ENCODE results near the gene MICB. TPM values are rescaled to one million over a fixed set of nuclear protein-coding genes. Genes with fewer than 3 reads are reported as not detected.
"Not testable (repeated sequence)": the region's sequence is repeated elsewhere in the genome, so short reads cannot be mapped to it uniquely, and the experiment has no call there.

The MICB gene
- total and polyA plus RNA-seq, 4 donors: 3.8 to 10.2 (median 7.4) TPM

DNA sequence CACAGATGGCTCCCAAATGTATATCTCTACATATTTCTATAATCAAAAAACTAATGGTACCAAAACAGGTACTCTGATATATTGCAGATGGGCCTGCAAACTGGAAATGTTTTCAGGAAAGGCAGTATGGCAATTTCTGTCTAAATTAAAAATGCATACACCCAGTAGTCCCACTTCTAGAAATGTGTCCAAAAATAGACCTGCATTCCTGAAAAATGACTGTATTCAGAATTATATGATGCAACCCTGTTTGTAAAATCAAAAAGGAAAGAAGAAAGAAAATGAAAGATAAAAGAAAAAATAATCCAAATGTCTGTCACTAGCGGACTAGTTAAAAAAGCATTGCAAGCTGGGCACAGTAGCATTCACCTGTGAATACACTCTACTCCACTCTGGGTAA is 12.9 kb upstream of the MICB start:
- Histone ChIP-seq H3K27me3 (ENCODE audit: control insufficient read depth in 3 of 3, insufficient read depth in 3 of 3, low read length in 2 of 3) (peaks cover 0 to 16% (median 0%) of the 10 kb centered on the region in 3 donors), H3K4me1 (ENCODE audit: control insufficient read depth in 5 of 5, insufficient read depth in 5 of 5, low read length in 5 of 5) (no peaks in the 10 kb centered on the region)

DNA sequence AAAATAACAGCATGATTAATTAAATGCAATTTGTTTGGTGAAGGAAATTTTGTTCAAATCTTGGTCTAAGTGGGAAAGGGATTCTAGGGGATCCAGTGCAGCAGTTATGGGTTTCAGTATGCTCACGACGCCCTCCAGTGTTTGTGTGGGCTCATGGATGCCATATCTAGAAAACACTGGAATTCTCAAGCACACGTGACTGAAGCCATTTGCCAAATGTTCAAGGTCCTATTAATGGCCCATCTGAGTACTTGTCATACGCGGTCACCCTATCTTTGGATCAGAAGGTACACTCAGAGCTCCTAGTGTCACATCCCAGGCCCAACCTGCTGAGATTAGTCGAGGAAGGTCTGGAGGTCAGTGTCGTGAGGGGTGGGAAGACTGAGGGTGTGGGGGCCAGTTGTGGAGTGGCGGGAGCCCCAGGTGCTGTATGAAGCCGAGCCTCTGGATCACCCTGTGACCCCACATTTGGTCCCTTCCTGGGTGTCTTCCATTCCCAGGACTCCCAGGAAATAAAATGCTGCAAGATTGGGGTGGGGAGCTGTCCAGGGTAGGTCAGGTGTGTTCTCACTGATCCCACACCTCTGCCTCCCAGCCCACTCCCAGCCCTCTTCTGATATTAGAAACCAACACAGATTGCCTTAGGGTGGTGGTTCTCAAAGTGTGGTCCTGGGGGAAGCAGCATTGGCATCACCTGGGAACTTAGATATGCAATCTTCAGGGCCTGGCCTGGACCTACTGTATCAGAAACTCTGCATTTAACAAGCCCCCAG is 11.7 kb upstream of the MICB start:
- not testable (repeated sequence) for H3K4me3 ChIP-seq; H3K9ac ChIP-seq (ENCODE audit: insufficient read depth in 1 of 2, low read length in 2 of 2); H3K27ac ChIP-seq (ENCODE audit: low read depth in 1 of 2, low read length in 1 of 2); H3K9me3 ChIP-seq (ENCODE audit: control insufficient read depth in 4 of 4, insufficient read depth in 3 of 4, low read length in 3 of 4); H3K4me1 ChIP-seq (ENCODE audit: control insufficient read depth in 5 of 5, insufficient read depth in 5 of 5, low read length in 5 of 5); DNase-seq; H3K36me3 ChIP-seq (ENCODE audit: control insufficient read depth in 4 of 4, insufficient read depth in 4 of 4, low read length in 4 of 4)
- peaks cover 0 to 22% (median 0%) of the 10 kb centered on the region in 3 donors for H3K27me3 ChIP-seq (ENCODE audit: control insufficient read depth in 3 of 3, insufficient read depth in 3 of 3, low read length in 2 of 3)
- peak; percentile 58 for ATAC-seq (ENCODE audit: insufficient read depth, low FRiP score)
- no CpG with 5 or more reads among the region's 9 CpGs for WGBS, 2 donors

More for the DNA sequence above, 12.9 kb upstream of the MICB start:
- ATAC-seq (ENCODE audit: insufficient read depth, low FRiP score) (no peak), DNase-seq (no peak)
- H3K36me3 ChIP-seq (ENCODE audit: control insufficient read depth in 4 of 4, insufficient read depth in 4 of 4, low read length in 4 of 4): no peaks in the 10 kb centered on the region
- TF ChIP-seq, protein P1, sequence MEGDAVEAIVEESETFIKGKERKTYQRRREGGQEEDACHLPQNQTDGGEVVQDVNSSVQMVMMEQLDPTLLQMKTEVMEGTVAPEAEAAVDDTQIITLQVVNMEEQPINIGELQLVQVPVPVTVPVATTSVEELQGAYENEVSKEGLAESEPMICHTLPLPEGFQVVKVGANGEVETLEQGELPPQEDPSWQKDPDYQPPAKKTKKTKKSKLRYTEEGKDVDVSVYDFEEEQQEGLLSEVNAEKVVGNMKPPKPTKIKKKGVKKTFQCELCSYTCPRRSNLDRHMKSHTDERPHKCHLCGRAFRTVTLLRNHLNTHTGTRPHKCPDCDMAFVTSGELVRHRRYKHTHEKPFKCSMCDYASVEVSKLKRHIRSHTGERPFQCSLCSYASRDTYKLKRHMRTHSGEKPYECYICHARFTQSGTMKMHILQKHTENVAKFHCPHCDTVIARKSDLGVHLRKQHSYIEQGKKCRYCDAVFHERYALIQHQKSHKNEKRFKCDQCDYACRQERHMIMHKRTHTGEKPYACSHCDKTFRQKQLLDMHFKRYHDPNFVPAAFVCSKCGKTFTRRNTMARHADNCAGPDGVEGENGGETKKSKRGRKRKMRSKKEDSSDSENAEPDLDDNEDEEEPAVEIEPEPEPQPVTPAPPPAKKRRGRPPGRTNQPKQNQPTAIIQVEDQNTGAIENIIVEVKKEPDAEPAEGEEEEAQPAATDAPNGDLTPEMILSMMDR (IDR thresholded peaks at IDR 0.05; ENCODE audit: control extremely low read depth, extremely low read depth): no peak
- no peak overlapping the region for H3K27ac ChIP-seq (ENCODE audit: low read depth in 1 of 2, low read length in 1 of 2)
- H3K9me3 ChIP-seq (ENCODE audit: control insufficient read depth in 4 of 4, insufficient read depth in 3 of 4, low read length in 3 of 4): no peaks in the 10 kb centered on the region
- WGBS, 2 donors: 72 to 98% methylated on average over 1 of the region's 1 CpG
- no peak overlapping the region for H3K9ac ChIP-seq (ENCODE audit: insufficient read depth in 1 of 2, low read length in 2 of 2)
- no peak overlapping the region for H3K4me3 ChIP-seq

DNA sequence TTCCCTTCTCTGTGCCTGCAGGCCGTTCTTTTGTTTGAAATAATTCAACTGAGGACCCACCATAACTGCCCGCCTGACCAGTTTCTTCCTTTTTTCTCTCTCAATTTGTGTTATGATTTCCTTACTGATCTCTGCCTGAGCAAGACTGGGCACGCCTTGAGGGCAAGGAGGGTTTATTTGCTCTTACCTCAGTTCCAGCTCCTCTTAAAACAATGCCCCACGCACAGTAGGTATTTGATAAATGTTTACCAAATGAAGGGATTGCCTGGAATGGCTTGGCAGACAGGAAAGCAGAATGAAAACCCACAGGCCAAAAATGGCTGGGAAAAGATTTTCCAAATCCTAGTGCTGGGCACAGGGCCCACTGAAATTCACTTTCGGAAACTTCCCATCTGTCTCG is 10.3 kb upstream of the MICB start:
- ATAC-seq (ENCODE audit: insufficient read depth, low FRiP score); H3K9me3 ChIP-seq (ENCODE audit: control insufficient read depth in 4 of 4, insufficient read depth in 3 of 4, low read length in 3 of 4); H3K4me1 ChIP-seq (ENCODE audit: control insufficient read depth in 5 of 5, insufficient read depth in 5 of 5, low read length in 5 of 5); DNase-seq; H3K36me3 ChIP-seq (ENCODE audit: control insufficient read depth in 4 of 4, insufficient read depth in 4 of 4, low read length in 4 of 4); H3K9ac ChIP-seq (ENCODE audit: insufficient read depth in 1 of 2, low read length in 2 of 2); H3K4me3 ChIP-seq; H3K27ac ChIP-seq (ENCODE audit: low read depth in 1 of 2, low read length in 1 of 2): not testable (repeated sequence)
- WGBS, 2 donors: 74 to 75% methylated on average over 6 of the region's 6 CpGs
- H3K27me3 ChIP-seq (ENCODE audit: control insufficient read depth in 3 of 3, insufficient read depth in 3 of 3, low read length in 2 of 3): peaks cover 0 to 22% (median 0%) of the 10 kb centered on the region in 3 donors

DNA sequence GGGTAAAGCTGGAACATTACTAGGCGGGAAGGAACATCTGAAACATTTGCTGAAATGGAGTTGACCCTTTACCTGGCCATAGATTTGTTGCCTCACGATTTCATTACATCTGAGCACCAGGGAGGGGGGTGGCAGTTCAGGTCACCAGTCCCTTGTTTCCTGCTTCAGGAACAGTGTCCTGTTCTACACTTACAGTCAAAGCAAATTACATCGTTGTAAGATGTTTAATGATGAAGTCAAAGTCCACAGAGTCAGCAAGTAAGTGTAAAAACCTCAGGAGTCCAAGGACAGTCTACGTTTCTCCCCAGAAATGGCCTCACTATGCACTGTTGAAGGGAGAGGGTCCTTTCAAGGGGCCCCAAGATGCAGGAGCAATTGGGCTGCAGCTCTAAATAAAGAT is 8.9 kb upstream of the MICB start:
- Histone ChIP-seq H3K27me3 (ENCODE audit: control insufficient read depth in 3 of 3, insufficient read depth in 3 of 3, low read length in 2 of 3) (peaks cover 0 to 17% (median 4%) of the 10 kb centered on the region in 3 donors), H3K27ac (ENCODE audit: low read depth in 1 of 2, low read length in 1 of 2) (no peak overlapping the region), H3K9ac (ENCODE audit: insufficient read depth in 1 of 2, low read length in 2 of 2) (no peak overlapping the region), H3K4me1 (ENCODE audit: control insufficient read depth in 5 of 5, insufficient read depth in 5 of 5, low read length in 5 of 5) (peaks cover 0 to 4% (median 0%) of the 10 kb centered on the region in 5 donors), H3K4me3 (no peak overlapping the region), H3K36me3 (ENCODE audit: control insufficient read depth in 4 of 4, insufficient read depth in 4 of 4, low read length in 4 of 4) (no peaks in the 10 kb centered on the region), H3K9me3 (ENCODE audit: control insufficient read depth in 4 of 4, insufficient read depth in 3 of 4, low read length in 3 of 4) (no peaks in the 10 kb centered on the region)
- ATAC-seq (ENCODE audit: insufficient read depth, low FRiP score): no peak
- DNase-seq: no peak
- TF ChIP-seq, protein P1 (IDR thresholded peaks at IDR 0.05; ENCODE audit: control extremely low read depth, extremely low read depth): no peak
- WGBS, 2 donors: 84 to 86% methylated on average over 4 of the region's 4 CpGs
